Adipocyte (in vitro differentiated cells): Measurements from ENCODE around the gene PPP1CA.
"Not testable (repeated sequence)": the region's sequence is repeated elsewhere in the genome, so short reads cannot be mapped to it uniquely, and the experiment has no call there.

Experiments
- DNase-seq: peaks from one replicate; pipeline ENCODE4 v3.0.0-alpha.2; 2015; ENCODE audit warnings: low read depth
- H3K27me3 ChIP-seq: replicated peaks from 2 replicates; pipeline ENCODE4 v1.7.0; 2013; ENCODE audit warnings: mild to moderate bottlenecking, low read length, moderate library complexity; ENCODE audit not compliant: control insufficient read depth, insufficient read depth
- H3K36me3 ChIP-seq: 2 replicates; pipeline ENCODE4 v1.7.0; 2013; ENCODE audit warnings: low read length, mild to moderate bottlenecking, moderate library complexity; ENCODE audit not compliant: control insufficient read depth, insufficient read depth, severe bottlenecking
- H3K4me1 ChIP-seq: 2 replicates; pipeline ENCODE4 v1.7.0; 2013; ENCODE audit warnings: mild to moderate bottlenecking, low read length, moderate library complexity; ENCODE audit not compliant: control insufficient read depth, insufficient read depth
- H3K4me3 ChIP-seq: 2 replicates; pipeline ENCODE4 v1.7.0; 2013; ENCODE audit warnings: mild to moderate bottlenecking, low read length, moderate library complexity
- H3K9ac ChIP-seq: 2 replicates; pipeline ENCODE4 v1.7.0; 2013; ENCODE audit warnings: mild to moderate bottlenecking, low read length, moderate library complexity
- H3K9me3 ChIP-seq: 2 replicates; pipeline ENCODE4 v1.7.0; 2013; ENCODE audit warnings: mild to moderate bottlenecking, low read length, moderate library complexity; ENCODE audit not compliant: control insufficient read depth

The PPP1CA gene

DNA sequence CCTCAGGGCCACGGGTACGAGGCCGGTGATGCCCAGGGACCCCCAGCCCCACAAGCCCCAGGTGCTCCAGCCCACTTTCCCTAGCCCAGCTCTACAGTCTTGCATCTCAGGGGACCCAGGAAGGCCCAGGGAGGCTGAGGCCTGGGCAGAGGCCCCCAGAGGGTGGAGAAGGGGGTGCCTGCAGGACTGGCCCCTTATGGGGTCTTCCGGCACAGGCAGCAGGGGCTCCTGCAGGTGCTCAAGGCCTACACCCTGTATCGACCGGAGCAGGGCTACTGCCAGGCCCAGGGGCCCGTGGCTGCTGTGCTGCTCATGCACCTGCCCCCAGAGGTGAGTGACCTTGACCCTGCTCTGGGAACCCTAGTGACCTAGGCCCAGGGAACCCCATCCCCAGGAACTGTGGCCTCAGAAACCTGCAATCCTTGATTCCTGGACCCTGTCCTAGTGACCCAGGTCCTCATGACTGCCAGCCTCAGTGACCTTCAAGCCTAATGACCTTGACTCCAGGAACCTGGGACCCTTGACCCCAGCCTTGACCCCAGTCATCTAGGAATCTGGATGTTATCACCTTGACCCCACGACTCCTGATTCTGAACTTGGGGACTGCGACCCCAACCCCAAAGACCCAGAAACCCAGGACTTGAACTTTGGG is 4.2 kb upstream of the PPP1CA start:
- no peak overlapping the region for H3K9ac ChIP-seq
- H3K4me3 ChIP-seq: no peak overlapping the region

DNA sequence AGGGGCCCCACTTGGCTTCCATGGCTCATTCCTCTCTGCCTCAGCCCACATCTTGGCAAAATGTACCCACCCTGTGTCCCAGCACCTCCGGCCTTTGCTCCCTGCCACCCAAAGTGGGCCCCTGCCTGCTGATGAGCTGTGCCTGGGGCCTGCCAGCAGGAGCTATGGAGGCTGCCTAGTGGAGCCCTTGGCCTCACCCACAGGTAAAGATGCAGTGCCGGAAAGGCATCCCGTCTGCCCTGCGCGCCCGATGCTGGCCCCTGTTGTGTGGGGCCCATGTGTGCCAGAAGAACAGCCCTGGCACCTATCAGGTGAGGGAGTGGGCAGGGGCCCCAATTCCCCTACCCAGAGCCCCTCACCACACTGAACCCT is 3.5 kb upstream of the PPP1CA start:
- Histone ChIP-seq H3K9me3 (no peaks in the 10 kb centered on the region), H3K36me3 (no peaks in the 10 kb centered on the region), H3K4me1 (peaks cover 11% of the 10 kb centered on the region), H3K4me3 (no peak overlapping the region), H3K9ac (no peak overlapping the region), H3K27me3 (peaks cover 32% of the 10 kb centered on the region)
- no peak for DNase-seq

More for the DNA sequence above, 4.2 kb upstream of the PPP1CA start:
- Histone ChIP-seq H3K4me1 (peaks cover 5% of the 10 kb centered on the region), H3K36me3 (no peaks in the 10 kb centered on the region), H3K9me3 (no peaks in the 10 kb centered on the region), H3K27me3 (peaks cover 38% of the 10 kb centered on the region)
- DNase-seq: no peak

- no peak for DNase-seq
- Histone ChIP-seq H3K27me3 (peaks cover 26% of the 10 kb centered on the region), H3K4me1 (peaks cover 14% of the 10 kb centered on the region), H3K36me3 (no peaks in the 10 kb centered on the region), H3K9me3 (no peaks in the 10 kb centered on the region), H3K9ac (no peak overlapping the region), H3K4me3 (no peak overlapping the region)
These were observed 3.0 kb upstream of the PPP1CA start for GRCh38 chr11:67404515-67405195.

DNA sequence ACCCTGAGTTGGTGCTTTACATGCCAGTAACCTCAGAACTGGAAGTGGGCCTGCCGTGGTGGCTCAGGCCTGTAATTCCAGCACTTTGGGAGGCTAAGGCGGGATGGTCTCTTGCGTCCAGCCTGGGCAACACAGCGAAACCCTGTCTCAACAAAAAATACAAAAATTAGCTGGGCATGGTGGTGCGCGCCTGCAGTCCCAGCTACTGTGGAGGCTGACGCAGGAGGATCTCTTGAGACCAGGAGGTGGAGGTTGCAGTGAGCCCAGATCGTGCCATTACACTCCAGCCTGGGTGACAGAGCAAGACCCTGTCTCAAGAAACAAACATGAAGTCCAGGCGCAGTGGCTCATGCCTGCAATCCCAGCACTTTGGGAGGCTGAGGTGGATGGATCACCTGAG is 1.4 kb upstream of the PPP1CA start:
- Histone ChIP-seq H3K4me1 (peaks cover 14% of the 10 kb centered on the region), H3K27me3 (peaks cover 13% of the 10 kb centered on the region), H3K36me3 (peaks cover 14% of the 10 kb centered on the region)
- not testable (repeated sequence) for H3K4me3 ChIP-seq, H3K9ac ChIP-seq, DNase-seq, H3K9me3 ChIP-seq

GRCh38 chr11:67402192-67402839 is 658 bp upstream of the PPP1CA start:
- Histone ChIP-seq H3K36me3 (peaks cover 22% of the 10 kb centered on the region), H3K4me3 (peak overlapping the region; percentile 74), H3K9ac (peak overlapping the region; percentile 85), H3K4me1 (peaks cover 14% of the 10 kb centered on the region)
- not testable (repeated sequence) for H3K27me3 ChIP-seq, H3K9me3 ChIP-seq, DNase-seq

DNA sequence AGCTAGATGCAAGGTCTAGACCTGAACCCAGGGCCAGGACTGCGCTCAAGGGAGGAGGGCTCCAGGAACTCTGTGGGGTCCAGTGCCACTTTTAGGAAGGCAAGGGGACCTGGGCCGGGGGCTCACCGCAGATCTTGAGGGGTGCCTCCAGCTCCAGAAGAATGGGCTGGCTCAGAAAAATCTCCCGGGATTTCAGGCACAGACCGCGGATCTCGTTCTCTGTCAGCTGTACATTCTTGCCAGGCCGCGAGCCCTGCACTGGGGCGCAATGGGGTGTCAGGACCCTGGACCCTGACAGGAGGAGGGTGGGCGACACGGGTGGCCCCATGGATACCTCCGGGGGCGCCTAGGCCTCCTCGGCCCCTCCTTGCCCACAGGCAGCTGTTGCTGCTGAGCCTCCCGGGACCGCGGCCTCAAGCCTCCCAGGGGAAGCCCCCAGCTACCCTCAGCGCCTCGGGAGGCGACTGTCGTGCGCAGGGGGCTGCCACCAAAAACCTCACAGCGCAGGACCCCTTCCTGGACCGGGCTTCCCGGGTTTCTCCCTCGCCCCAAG is 640 bp downstream of the PPP1CA start:
- peaks cover 29% of the 10 kb centered on the region for H3K36me3 ChIP-seq
- H3K27me3 ChIP-seq: no peaks in the 10 kb centered on the region
- no peaks in the 10 kb centered on the region for H3K9me3 ChIP-seq
- H3K9ac ChIP-seq: peak overlapping the region; percentile 97
- H3K4me1 ChIP-seq: peaks cover 14% of the 10 kb centered on the region
- peak; percentile 49 for DNase-seq
- peak overlapping the region; percentile 92 for H3K4me3 ChIP-seq

DNA sequence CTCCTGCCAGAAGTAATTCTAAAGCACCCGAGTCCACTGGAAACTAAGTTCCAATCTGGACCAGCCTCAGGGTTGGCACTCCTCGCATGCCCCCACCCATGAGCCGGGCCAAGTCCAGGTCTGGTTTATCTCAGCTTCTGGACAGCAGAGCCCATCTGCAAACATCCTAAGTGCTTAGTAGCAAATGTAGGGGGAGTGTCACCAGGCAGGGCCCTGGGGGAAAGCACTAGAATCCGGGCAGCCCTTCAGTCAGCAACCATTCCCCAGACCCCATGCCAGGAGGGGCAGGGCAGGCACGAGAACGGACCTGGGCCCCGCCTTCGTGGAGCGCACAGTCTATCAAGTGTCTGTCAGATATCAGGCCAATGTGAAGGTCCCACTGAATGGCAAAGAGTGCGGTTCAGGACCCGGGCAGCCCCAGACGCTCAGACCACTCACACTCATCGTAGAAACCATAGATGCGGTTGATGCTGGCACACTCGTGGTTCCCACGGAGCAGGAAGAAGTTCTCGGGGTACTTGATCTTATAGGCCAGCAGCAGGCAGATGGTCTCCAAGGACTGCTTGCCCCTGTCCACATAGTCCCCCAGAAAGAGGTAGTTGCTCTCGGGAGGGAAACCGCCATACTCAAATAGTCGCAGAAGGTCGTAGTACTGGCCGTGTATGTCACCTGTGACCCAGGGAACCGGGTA is 1.3 kb downstream of the PPP1CA start:
- H3K4me1 ChIP-seq: peaks cover 14% of the 10 kb centered on the region
- no peaks in the 10 kb centered on the region for H3K9me3 ChIP-seq
- peaks cover 29% of the 10 kb centered on the region for H3K36me3 ChIP-seq
- H3K9ac ChIP-seq: peak overlapping the region; percentile 97
- peak overlapping the region; percentile 92 for H3K4me3 ChIP-seq
- no peaks in the 10 kb centered on the region for H3K27me3 ChIP-seq
- DNase-seq: no peak

- no peak for DNase-seq
- H3K9ac ChIP-seq: no peak overlapping the region
- H3K27me3 ChIP-seq: no peaks in the 10 kb centered on the region
- H3K9me3 ChIP-seq: no peaks in the 10 kb centered on the region
- H3K4me3 ChIP-seq: no peak overlapping the region
- peaks cover 29% of the 10 kb centered on the region for H3K36me3 ChIP-seq
- peaks cover 14% of the 10 kb centered on the region for H3K4me1 ChIP-seq
These were observed 2.7 kb downstream of the PPP1CA start for GRCh38 chr11:67398661-67399563.

- Histone ChIP-seq H3K4me3 (no peak overlapping the region), H3K4me1 (peaks cover 14% of the 10 kb centered on the region), H3K36me3 (peaks cover 29% of the 10 kb centered on the region), H3K9me3 (no peaks in the 10 kb centered on the region), H3K27me3 (no peaks in the 10 kb centered on the region), H3K9ac (no peak overlapping the region)
- no peak for DNase-seq
These were observed 3.5 kb downstream of the PPP1CA start for GRCh38 chr11:67397986-67398660.

DNA sequence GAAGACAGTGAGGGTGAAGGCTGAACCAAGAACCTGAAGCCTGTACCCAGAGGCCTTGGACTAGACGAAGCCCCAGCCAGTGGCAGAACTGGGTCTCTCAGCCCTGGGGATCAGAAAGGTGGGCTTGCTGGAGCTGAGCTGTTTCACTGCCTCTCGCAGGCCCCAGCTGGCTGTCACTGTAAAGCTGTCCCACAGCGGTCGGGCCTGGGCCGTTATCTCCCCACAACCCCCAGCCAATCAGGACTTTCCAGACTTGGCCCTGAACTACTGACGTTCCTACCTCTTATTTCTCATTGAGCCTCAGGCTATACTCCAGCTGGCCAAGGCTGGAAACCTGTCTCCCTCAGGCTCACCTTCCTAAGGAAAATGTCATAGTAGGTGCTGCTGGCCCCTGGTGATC is 4.1 kb downstream of the PPP1CA start:
- DNase-seq: no peak
- no peak overlapping the region for H3K9ac ChIP-seq
- peaks cover 17% of the 10 kb centered on the region for H3K4me1 ChIP-seq
- H3K9me3 ChIP-seq: no peaks in the 10 kb centered on the region
- H3K4me3 ChIP-seq: no peak overlapping the region
- peaks cover 29% of the 10 kb centered on the region for H3K36me3 ChIP-seq
- no peaks in the 10 kb centered on the region for H3K27me3 ChIP-seq
